Lower leg skin (tissue), 3 donors: ENCODE measurements around the gene HOXA9.

ENCODE experiments used
- CTCF ChIP-seq, 3 donors: fragments of 450-650 bp; IDR thresholded peaks; one replicate each; pipeline ENCODE4 v1.5.1; 2016; ENCODE audit warnings: antibody characterized with exemption in 3 of 3, mild to moderate bottlenecking in 3 of 3, moderate library complexity in 2 of 3
- POLR2A ChIP-seq, 2 donors: fragments of 450-650 bp; IDR thresholded peaks; one replicate each; pipeline ENCODE4 v1.6.1; 2016 to 2017; ENCODE audit warnings: antibody characterized with exemption in 2 of 2, mild to moderate bottlenecking in 1 of 2, moderate library complexity in 1 of 2

DNA sequence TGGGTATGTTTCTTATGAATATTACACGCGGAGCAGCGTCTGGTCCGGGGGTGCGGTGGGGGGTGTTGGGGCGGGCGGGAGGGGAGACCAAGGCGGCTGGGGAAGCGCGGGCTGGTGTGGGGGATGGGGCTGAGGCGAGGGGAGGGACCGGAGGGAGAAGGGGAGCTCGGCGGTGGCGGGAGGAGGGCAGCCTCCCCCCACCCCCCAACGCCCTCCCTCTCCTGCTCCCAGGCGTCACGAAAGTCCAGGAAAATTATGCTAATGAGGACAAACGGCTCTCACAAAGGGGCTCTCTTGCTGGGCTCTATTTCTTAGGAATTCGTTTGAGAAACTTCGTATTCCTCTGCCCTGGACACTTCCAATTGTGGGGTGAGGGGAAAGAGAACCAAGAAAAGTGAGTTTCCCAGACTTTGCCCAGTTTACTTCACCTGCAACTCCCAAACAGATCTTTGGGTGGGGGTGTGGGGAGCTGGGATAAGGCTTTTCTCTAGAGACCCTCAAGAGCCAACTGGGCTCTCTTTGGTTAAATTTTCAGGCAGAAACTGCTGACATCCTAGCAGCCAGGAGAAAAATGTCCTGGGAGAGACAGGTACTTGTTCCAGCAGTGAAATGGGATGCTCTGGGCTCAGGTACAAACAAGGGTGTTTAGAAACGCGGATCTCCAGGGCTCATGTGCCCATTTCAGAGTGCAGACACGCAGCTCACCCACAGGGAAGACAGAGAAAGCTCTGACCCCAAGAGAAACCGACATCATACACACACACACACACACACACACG lies 51.2 kb downstream of the HOXA9 start:
- TF ChIP-seq POLR2A (IDR thresholded peaks at IDR 0.05) (no peak), CTCF (IDR thresholded peaks at IDR 0.05) (no peak)
